Astrocyte of the spinal cord (primary cell): Measurements from ENCODE around the gene SETD4.
"Not testable (repeated sequence)": the region's sequence is repeated elsewhere in the genome, so short reads cannot be mapped to it uniquely, and the experiment has no call there.

ENCODE experiments used
- DNase-seq: peaks from one replicate; pipeline ENCODE4 v3.0.0; 2011; ENCODE audit warnings: low read depth, low spot score
- H3K4me3 ChIP-seq: 2 replicates; pipeline ENCODE4 v1.5.1; 2011; ENCODE audit warnings: low read depth, mild to moderate bottlenecking, low read length, moderate library complexity
- in situ Hi-C: cut with HindIII; loops from 2 replicates; pipeline ENCODE4 v1.10.0; 2017; ENCODE audit warnings: low sequenced_read_pairs
- TF ChIP-seq, protein P1 (sequence below): IDR thresholded peaks from 2 replicates; pipeline ENCODE4 v1.5.1; 2012; ENCODE audit warnings: low read depth, mild to moderate bottlenecking, low read length, inconsistent platforms

SETD4 gene

DNA sequence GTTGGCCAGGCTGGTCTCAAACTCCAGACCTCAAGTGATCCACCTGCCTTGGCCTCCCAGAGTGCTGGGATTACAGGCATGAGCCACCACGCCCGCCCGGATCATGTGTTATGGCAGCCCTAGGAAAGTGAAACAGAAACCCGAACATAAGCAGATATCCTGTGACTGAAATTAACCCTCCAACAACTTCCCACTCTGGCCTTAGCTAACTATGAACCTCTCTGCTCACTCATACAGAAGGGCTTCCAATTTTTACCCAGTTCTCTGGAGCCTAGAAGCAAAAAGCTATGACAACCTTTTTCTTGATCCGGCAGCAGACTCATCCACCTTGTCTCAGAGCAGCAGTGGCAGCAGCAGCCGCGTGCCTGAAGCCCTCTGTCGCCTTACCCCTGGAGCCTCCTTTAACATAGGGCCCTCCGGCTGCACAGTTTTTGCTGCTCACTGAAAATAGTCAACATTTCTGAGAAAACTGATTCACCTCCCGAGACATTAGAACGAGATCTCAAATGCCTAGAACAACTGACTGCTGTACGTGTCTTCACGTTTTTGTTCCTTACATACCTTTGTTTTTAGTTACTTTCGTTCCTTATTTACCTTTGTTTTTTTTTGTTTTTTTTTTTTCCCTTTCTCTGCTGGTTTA, 18.8 kb upstream of the SETD4 start:
- no peak overlapping the region for H3K4me3 ChIP-seq
- in situ Hi-C loops = no loop called here
- TF ChIP-seq, protein P1, sequence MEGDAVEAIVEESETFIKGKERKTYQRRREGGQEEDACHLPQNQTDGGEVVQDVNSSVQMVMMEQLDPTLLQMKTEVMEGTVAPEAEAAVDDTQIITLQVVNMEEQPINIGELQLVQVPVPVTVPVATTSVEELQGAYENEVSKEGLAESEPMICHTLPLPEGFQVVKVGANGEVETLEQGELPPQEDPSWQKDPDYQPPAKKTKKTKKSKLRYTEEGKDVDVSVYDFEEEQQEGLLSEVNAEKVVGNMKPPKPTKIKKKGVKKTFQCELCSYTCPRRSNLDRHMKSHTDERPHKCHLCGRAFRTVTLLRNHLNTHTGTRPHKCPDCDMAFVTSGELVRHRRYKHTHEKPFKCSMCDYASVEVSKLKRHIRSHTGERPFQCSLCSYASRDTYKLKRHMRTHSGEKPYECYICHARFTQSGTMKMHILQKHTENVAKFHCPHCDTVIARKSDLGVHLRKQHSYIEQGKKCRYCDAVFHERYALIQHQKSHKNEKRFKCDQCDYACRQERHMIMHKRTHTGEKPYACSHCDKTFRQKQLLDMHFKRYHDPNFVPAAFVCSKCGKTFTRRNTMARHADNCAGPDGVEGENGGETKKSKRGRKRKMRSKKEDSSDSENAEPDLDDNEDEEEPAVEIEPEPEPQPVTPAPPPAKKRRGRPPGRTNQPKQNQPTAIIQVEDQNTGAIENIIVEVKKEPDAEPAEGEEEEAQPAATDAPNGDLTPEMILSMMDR = no peak
- DNase-seq = no peak

DNA sequence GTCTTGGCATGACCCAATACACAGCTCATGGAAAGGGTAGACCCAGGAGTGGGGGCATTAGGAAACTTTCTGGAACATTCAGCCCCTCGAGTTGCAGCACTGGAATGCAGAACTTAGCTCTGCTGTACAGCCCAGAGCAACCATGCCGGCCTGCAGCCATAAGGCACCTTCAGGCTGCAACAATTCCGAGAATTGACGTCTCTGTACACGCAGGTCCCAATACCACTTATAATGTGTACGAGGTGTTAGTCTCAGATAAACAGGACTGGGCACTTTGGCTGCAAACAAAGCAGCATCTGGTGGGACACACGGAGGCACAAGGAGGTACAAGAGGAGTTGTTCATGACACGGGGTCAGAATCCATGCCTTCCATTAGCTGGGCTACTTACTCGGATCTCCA, 17.4 kb upstream of the SETD4 start:
- DNase-seq = no peak
- H3K4me3 ChIP-seq = no peak overlapping the region
- TF ChIP-seq, protein P1 = no peak
- in situ Hi-C loops = no loop called here

DNA sequence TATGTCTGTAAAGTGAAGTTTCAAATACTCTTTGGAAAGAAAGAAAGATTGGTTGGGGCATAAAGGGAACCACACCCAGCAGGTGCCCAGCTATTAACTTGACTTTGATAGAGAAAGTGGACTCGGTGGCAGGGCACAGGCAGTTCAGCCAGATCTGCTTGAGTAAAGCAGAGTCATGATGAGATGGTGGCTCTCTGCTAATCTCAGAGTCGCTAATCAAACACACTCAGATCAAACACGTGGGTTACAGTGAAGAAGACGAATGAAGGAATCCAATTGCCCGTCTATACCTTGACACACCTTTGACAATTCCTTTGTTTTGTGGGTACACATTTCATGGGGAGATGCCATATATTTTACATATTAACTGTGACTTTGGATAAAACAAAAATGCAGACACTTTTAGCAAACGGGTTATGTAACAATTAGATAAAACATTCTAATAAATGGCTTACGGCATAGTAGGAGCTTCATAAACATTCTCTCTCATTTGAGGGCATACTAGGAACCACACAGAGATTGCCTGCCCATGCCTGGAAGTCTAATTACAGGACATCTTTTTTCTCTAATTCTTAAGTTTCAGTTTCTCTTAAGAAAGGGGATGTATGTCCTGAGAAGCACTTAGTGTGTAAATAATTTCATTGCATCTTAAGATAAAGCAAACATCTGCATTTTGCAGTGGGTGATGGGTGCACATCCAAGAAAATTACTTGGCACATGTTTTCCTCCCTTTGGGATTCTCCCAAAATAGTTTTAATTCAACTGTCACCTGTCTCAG, 16.7 kb upstream of the SETD4 start:
- TF ChIP-seq, protein P1 = no peak
- in situ Hi-C loops = no loop called here
- no peak for DNase-seq
- H3K4me3 ChIP-seq = no peak overlapping the region

DNA sequence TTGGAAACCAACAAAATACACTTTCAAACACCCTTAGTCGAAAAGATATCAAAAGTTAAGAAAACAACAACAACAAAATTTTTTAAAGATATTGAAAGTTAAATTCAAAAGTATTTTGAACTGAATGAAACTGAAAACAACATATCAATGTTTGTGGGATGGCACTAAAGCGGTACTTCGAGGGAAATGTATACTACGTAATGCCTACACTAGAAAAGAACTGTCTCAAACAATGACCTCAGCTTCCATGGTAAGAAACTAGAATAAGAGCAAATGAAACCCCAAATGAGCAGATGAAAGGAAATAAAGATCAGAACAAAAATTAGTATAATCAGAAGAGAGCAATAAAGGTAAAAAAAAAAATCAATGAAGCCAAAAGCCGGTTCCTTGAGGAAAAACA, 15.6 kb upstream of the SETD4 start:
- no peak for DNase-seq
- in situ Hi-C loops = no loop called here
- TF ChIP-seq, protein P1 = no peak
- H3K4me3 ChIP-seq = no peak overlapping the region

DNA sequence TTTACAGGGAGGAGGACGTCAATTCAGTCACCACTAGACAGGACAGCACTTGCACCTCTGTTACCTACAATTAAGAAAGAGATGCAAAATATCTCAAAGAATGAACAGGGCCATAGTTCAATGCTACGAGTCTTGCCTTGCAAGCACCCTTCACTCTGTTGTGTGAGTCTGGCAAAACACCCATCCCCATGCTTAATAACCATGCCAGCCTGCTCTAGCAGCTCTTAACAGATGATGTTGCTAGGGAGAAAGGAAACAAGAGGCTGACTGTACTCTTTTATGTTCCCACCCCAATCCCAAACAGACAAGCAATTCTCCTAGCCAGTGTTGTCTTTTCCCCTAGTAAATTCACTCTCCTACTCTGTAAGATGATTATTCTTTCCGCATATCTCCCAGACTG, 14.8 kb upstream of the SETD4 start:
- in situ Hi-C loops = no loop called here
- TF ChIP-seq, protein P1 = no peak
- DNase-seq = no peak
- no peak overlapping the region for H3K4me3 ChIP-seq

DNA sequence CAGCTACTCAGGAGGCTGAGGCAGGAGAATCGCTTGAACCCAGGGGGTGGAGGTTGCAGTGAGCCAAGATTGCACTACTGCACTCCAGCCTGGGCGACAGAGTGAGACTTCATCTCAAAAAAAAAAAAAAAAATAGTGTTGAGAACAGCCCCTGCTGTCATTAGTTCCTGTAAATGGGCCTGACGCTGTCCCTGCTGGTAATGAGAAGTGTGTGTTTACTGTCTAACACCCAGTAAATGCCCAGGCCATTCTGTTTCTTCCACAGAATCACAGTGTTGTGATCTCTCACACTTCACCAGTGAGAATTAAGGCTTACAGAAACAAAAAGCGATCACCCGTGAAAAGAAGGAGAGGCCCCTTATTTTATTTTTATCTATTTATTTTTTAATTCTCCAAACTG, 13.6 kb upstream of the SETD4 start:
- H3K4me3 ChIP-seq, DNase-seq, in situ Hi-C loops: not testable (repeated sequence)

DNA sequence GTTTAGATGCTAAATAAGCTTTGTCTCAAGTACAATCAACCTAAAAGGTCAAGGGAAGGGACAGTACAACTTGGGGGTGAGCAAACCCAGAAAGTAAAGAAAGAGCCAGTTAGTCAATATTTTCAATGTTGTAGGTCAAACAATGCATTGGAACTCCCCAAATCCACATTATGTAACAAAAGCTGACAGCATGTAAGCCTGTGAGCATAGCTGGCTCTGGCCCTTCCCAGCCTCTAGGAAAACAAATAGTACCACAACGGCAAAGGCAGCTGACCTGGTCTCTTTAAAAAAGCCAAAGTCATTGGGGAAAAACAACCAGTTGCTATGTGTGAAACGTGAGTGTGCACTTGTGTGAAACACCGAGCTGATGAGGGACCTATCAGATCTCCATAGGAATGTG, 12.9 kb upstream of the SETD4 start:
- in situ Hi-C loops = no loop called here
- DNase-seq = no peak
- TF ChIP-seq, protein P1 = no peak
- H3K4me3 ChIP-seq = no peak overlapping the region
